Lung (tissue), 12 donors: ENCODE measurements around the gene DISP2. TPM values are rescaled to one million over a fixed set of nuclear protein-coding genes. Genes with fewer than 3 reads are reported as not detected.

Source experiments
- ATAC-seq: fragments of 200-7000 bp; cut with Tn5 transposase; one replicate; pipeline ENCODE4 v1.9.1; 2020; ENCODE audit warnings: moderate number of reproducible peaks; ENCODE audit not compliant: insufficient read depth, low FRiP score
- DNase-seq, 3 donors: peaks; one replicate each; pipeline ENCODE4 v3.0.0-alpha.2; 2013 to 2017
- H3K27ac ChIP-seq, 2 donors: one replicate each; pipeline ENCODE4 v1.5.1; 2013; ENCODE audit warnings: mild to moderate bottlenecking in 2 of 2, moderate library complexity in 2 of 2, control low read depth in 1 of 2, inconsistent platforms in 1 of 2, low read depth in 1 of 2, low read length in 1 of 2
- H3K27me3 ChIP-seq, 3 donors: one replicate each; pipeline ENCODE4 v1.5.1; 2013; ENCODE audit warnings: low read length in 2 of 3; ENCODE audit not compliant: control insufficient read depth in 3 of 3, insufficient read depth in 3 of 3
- H3K36me3 ChIP-seq, 4 donors: one replicate each; pipeline ENCODE4 v1.5.1; 2013; ENCODE audit warnings: low read length in 4 of 4, mild to moderate bottlenecking in 1 of 4, moderate library complexity in 1 of 4; ENCODE audit not compliant: control insufficient read depth in 4 of 4, insufficient read depth in 4 of 4
- H3K4me1 ChIP-seq, 5 donors: one replicate each; pipeline ENCODE4 v1.5.1; 2013; ENCODE audit warnings: low read length in 5 of 5, mild to moderate bottlenecking in 2 of 5, moderate library complexity in 1 of 5; ENCODE audit not compliant: control insufficient read depth in 5 of 5, insufficient read depth in 5 of 5
- H3K4me3 ChIP-seq: one replicate; pipeline ENCODE4 v1.5.1; 2013; ENCODE audit warnings: mild to moderate bottlenecking, control low read depth, moderate library complexity
- H3K9ac ChIP-seq, 2 donors: one replicate each; pipeline ENCODE4 v1.5.1; 2013; ENCODE audit warnings: low read length in 2 of 2, control low read depth in 1 of 2; ENCODE audit not compliant: insufficient read depth in 1 of 2
- H3K9me3 ChIP-seq, 4 donors: one replicate each; pipeline ENCODE4 v1.5.1; 2013; ENCODE audit warnings: low read length in 3 of 4, mild to moderate bottlenecking in 1 of 4, moderate library complexity in 1 of 4; ENCODE audit not compliant: control insufficient read depth in 4 of 4, insufficient read depth in 3 of 4
- CTCF ChIP-seq: IDR thresholded peaks from 2 replicates; pipeline ENCODE4 v1.5.1; 2012; ENCODE audit warnings: mild to moderate bottlenecking; ENCODE audit errors: control extremely low read depth, extremely low read depth
- WGBS, 2 donors: extraction: QIAGEN DNeasy Blood & Tissue Kit; methylation state at CpG; one replicate each; pipeline ENCODE4 v1.1.7; 2013; 5-methylcytosine and 5-hydroxymethylcytosine counted together
- polyA plus RNA-seq, 2 donors: library from polyadenylated mRNA; stranded (reverse); fragments of 200-250 nt; gene quantifications; one replicate each; pipeline ENCODE4 v1.2.1, GENCODE V29; 2013
- total RNA-seq, 2 donors: library from RNA; depleted of rRNA in 1 of 2; stranded (reverse); fragments of >200 nt in 1 of 2; gene quantifications; one replicate each; pipeline ENCODE4 v1.2.1, GENCODE V29; 2014 to 2021
- donor health status: control.
- donor health status: control.
- donor health status: Bipolar disorder and iron deficiency.
- donor health status: healthy.
- donor health status: DM: yes; HTN: yes; CAD: no.

DISP2 gene
- total and polyA plus RNA-seq, 4 donors: 0.06 to 2.5 (median 0.76) TPM

GRCh38 chr15:40410476-40410875 is 52.5 kb downstream of the DISP2 start:
- ATAC-seq (no peak), DNase-seq (no peak)
- no peak overlapping the region for H3K27ac ChIP-seq
- no peak overlapping the region for H3K9ac ChIP-seq
- TF ChIP-seq CTCF: no peak
- no peak overlapping the region for H3K4me3 ChIP-seq
- WGBS, 2 donors: 87 to 93% methylated on average over 11 of the region's 11 CpGs
- no peaks in the 10 kb centered on the region for H3K9me3 ChIP-seq
- H3K4me1 ChIP-seq: peaks cover 0 to 8% (median 3%) of the 10 kb centered on the region in 5 donors
- H3K27me3 ChIP-seq: no peaks in the 10 kb centered on the region
- H3K36me3 ChIP-seq: peaks cover 15 to 44% (median 33%) of the 10 kb centered on the region in 4 donors

DNA sequence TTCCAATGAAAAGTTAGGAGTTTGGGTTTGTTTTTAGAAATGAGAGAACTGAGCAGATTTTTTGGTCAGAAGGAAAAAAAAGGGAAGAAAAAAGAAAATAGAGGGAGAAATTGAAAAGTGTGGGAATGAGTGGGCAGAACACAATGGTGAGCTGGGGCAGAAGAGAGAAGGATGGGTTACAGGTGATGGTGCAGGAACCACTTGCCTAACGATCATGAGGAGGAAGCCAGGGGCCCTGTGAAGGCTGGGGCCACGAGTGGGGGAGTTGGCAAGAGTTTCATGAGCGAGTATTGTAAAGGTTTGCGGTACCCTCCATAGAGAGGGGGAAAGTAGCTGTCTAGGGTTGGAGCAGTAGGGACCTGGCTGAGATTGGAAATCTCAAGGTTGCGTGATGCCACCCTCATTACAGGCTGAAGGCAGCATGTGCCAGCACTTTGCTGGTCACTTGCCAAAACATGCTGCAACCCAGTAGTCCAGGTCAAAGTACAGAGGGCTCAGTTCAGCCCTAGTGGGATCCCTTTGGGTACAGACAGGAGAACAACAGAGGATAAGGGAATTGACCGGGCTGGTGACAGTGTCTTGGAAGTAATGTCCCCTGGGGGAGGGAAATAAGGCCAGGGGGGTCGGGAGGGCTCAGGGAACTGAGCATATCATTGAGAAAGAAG is 54.2 kb downstream of the DISP2 start:
- DNase-seq (no peak), ATAC-seq (no peak)
- peaks cover 15 to 55% (median 38%) of the 10 kb centered on the region in 4 donors for H3K36me3 ChIP-seq
- no peak overlapping the region for H3K4me3 ChIP-seq
- WGBS, 2 donors: 81 to 87% methylated on average over 7 of the region's 7 CpGs
- H3K27me3 ChIP-seq: no peaks in the 10 kb centered on the region
- H3K4me1 ChIP-seq: peaks cover 0 to under 1% (median 0%) of the 10 kb centered on the region in 5 donors
- no peak overlapping the region for H3K27ac ChIP-seq
- H3K9ac ChIP-seq: no peak overlapping the region
- no peaks in the 10 kb centered on the region for H3K9me3 ChIP-seq
- TF ChIP-seq CTCF: no peak

DNA sequence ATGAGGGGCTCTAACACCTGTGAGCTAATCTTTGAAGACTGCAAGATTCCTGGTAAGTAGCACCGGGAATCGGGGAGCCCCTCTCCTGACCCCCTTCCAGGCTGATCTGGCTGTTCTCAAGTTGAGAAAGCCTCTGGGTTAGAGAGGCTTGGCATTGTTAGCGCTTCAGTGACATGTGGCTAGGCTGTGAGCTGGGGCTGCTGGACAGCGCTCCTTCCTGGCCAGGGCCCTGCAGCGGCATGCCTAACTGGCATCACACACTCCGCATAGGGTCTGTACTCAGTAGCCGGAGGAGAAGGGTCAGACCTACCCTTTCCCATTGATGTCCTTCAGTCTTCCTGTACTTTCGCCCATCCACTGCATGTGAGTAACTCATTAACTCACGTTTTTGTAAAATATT is 55.0 kb downstream of the DISP2 start:
- Histone ChIP-seq H3K36me3 (peaks cover 15 to 55% (median 35%) of the 10 kb centered on the region in 4 donors), H3K27me3 (no peaks in the 10 kb centered on the region), H3K9ac (no peak overlapping the region), H3K4me3 (no peak overlapping the region), H3K9me3 (no peaks in the 10 kb centered on the region), H3K27ac (no peak overlapping the region), H3K4me1 (no peaks in the 10 kb centered on the region)
- DNase-seq (no peak), ATAC-seq (no peak)
- TF ChIP-seq CTCF: no peak
- WGBS, 2 donors: 96 to 97% methylated on average over 9 of the region's 9 CpGs

DNA sequence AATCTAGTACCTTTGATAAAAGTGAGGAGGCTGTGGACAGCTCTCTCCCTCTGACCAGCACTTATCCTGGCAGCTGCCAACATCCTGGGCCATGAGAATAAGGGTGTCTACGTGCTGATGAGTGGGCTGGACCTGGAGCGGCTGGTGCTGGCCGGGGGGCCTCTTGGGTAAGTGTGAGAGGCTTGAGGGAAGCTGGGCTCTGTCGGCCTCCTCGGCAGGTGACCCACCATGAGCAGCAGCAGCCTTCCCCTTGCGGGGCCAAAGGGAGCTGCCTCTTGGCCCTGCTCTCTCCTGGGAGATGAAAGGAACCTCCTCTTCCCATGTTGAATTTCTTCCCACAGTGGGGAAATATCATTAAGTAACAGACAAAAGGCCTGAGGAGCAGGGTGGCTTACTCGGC is 56.8 kb downstream of the DISP2 start:
- ATAC-seq: no peak
- H3K27me3 ChIP-seq: no peaks in the 10 kb centered on the region
- no peak overlapping the region for H3K9ac ChIP-seq
- no peaks in the 10 kb centered on the region for H3K4me1 ChIP-seq
- DNase-seq: no peak
- no peaks in the 10 kb centered on the region for H3K9me3 ChIP-seq
- H3K4me3 ChIP-seq: no peak overlapping the region
- 89 to 91% methylated on average over 7 of the region's 7 CpGs for WGBS, 2 donors
- H3K27ac ChIP-seq: no peak overlapping the region
- H3K36me3 ChIP-seq: peaks cover 15 to 57% (median 34%) of the 10 kb centered on the region in 4 donors
- TF ChIP-seq CTCF: no peak
